Astrocyte (in vitro differentiated cells and primary cell): ENCODE data around the gene EFCAB6. TPM values are rescaled to one million over a fixed set of nuclear protein-coding genes. Genes with fewer than 3 reads are reported as not detected.

ENCODE experiments used
- DNase-seq: peaks from one replicate; pipeline ENCODE4 v3.0.0-alpha.2; 2010; ENCODE audit warnings: low read depth
- FAIRE-seq: peaks from 2 replicates; lab custom pipeline; 2011; peaks lifted over from hg19 to GRCh38; lab: Jason Lieb, UNC
- H2AFZ ChIP-seq: 2 replicates; pipeline ENCODE4 v1.6.0; 2012; ENCODE audit warnings: low read depth, low read length, inconsistent platforms
- H3K27ac ChIP-seq: 2 replicates; pipeline ENCODE4 v1.5.1; 2011; ENCODE audit warnings: low read depth, low read length, inconsistent platforms
- H3K27me3 ChIP-seq: 2 replicates; pipeline ENCODE4 v1.6.0; 2011; ENCODE audit warnings: low read length, inconsistent platforms; ENCODE audit not compliant: insufficient read depth
- H3K36me3 ChIP-seq: 2 replicates; pipeline ENCODE4 v1.5.1; 2011; ENCODE audit warnings: low read length, inconsistent platforms; ENCODE audit not compliant: insufficient read depth
- H3K4me1 ChIP-seq: 2 replicates; pipeline ENCODE4 v1.5.1; 2011; ENCODE audit warnings: low read length, inconsistent platforms; ENCODE audit not compliant: insufficient read depth
- H3K4me2 ChIP-seq: 2 replicates; pipeline ENCODE4 v1.6.0; 2012; ENCODE audit warnings: low read length, inconsistent platforms
- H3K4me3 ChIP-seq: 2 replicates; pipeline ENCODE4 v1.5.1; 2011; ENCODE audit warnings: low read depth, mild to moderate bottlenecking, low read length, inconsistent platforms; ENCODE audit not compliant: insufficient read depth
- H3K79me2 ChIP-seq: 2 replicates; pipeline ENCODE4 v1.6.0; 2012; ENCODE audit warnings: mild to moderate bottlenecking, low read length, inconsistent platforms; ENCODE audit not compliant: insufficient read depth
- H3K9ac ChIP-seq: 2 replicates; pipeline ENCODE4 v1.6.0; 2012; ENCODE audit warnings: mild to moderate bottlenecking, low read length, inconsistent platforms
- H3K9me3 ChIP-seq: 2 replicates; pipeline ENCODE4 v1.5.1; 2012; ENCODE audit warnings: low read depth, mild to moderate bottlenecking, low read length, inconsistent platforms; ENCODE audit not compliant: insufficient read depth
- H4K20me1 ChIP-seq: 2 replicates; pipeline ENCODE4 v1.6.0; 2012; ENCODE audit warnings: low read length, inconsistent platforms; ENCODE audit not compliant: insufficient read depth
- H3K27ac Mint-ChIP-seq: one replicate; pipeline ENCODE4 v1.8.0; 2021; ENCODE audit warnings: mild to moderate bottlenecking, mixed read lengths; ENCODE audit not compliant: unreplicated experiment
- H3K27me3 Mint-ChIP-seq: one replicate; pipeline ENCODE4 v1.8.0; 2021; ENCODE audit warnings: low read depth, mixed read lengths; ENCODE audit not compliant: unreplicated experiment
- H3K36me3 Mint-ChIP-seq: one replicate; pipeline ENCODE4 v1.8.0; 2021; ENCODE audit warnings: low read depth, mixed read lengths; ENCODE audit not compliant: unreplicated experiment
- H3K4me1 Mint-ChIP-seq: one replicate; pipeline ENCODE4 v1.8.0; 2021; ENCODE audit warnings: low read depth, mixed read lengths; ENCODE audit not compliant: unreplicated experiment
- H3K4me3 Mint-ChIP-seq: one replicate; pipeline ENCODE4 v1.8.0; 2021; ENCODE audit warnings: mild to moderate bottlenecking, moderate library complexity, mixed read lengths; ENCODE audit not compliant: unreplicated experiment
- H3K9me3 Mint-ChIP-seq: one replicate; pipeline ENCODE4 v1.8.0; 2021; ENCODE audit warnings: mild to moderate bottlenecking, mixed read lengths; ENCODE audit not compliant: unreplicated experiment
- CTCF ChIP-seq: IDR thresholded peaks from 2 replicates; pipeline ENCODE4 v1.5.1; 2011; ENCODE audit warnings: low read depth, mild to moderate bottlenecking, inconsistent platforms, low read length, moderate library complexity; ENCODE audit not compliant: insufficient read depth
- EZH2 ChIP-seq: IDR thresholded peaks from 2 replicates; pipeline ENCODE4 v1.6.1; 2012; ENCODE audit warnings: mild to moderate bottlenecking, low read length, inconsistent platforms; ENCODE audit not compliant: insufficient read depth
- total RNA-seq: library from RNA; stranded (reverse); gene quantifications from 2 replicates; pipeline ENCODE4 v1.2.1, GENCODE V29; 2021

The EFCAB6 gene
- total RNA-seq, 1 donor from 2014 or later = 1.2 TPM

GRCh38 chr22:43795320-43795719, 16.8 kb downstream of the EFCAB6 start:
- no peaks in the 10 kb centered on the region for H3K9me3 ChIP-seq
- no peak overlapping the region for H3K4me3 ChIP-seq
- H3K4me3 Mint-ChIP-seq = no peak overlapping the region
- TF ChIP-seq CTCF (no peak), EZH2 (no peak)
- no peak overlapping the region for H3K27ac Mint-ChIP-seq
- H2AFZ ChIP-seq = no peak overlapping the region
- H3K36me3 Mint-ChIP-seq = no peaks in the 10 kb centered on the region
- H3K4me1 ChIP-seq = no peaks in the 10 kb centered on the region
- peaks cover 9% of the 10 kb centered on the region for H3K27me3 Mint-ChIP-seq
- H3K9ac ChIP-seq = no peak overlapping the region
- no peaks in the 10 kb centered on the region for H3K79me2 ChIP-seq
- H3K27ac ChIP-seq = no peak overlapping the region
- no peaks in the 10 kb centered on the region for H4K20me1 ChIP-seq
- no peaks in the 10 kb centered on the region for H3K27me3 ChIP-seq
- H3K9me3 Mint-ChIP-seq = no peaks in the 10 kb centered on the region
- no peaks in the 10 kb centered on the region for H3K4me1 Mint-ChIP-seq
- no peaks in the 10 kb centered on the region for H3K36me3 ChIP-seq
- H3K4me2 ChIP-seq = no peak overlapping the region
- DNase-seq (no peak), FAIRE-seq (no peak)

- Histone ChIP-seq H3K36me3 (no peaks in the 10 kb centered on the region), H3K9ac (no peak overlapping the region), H2AFZ (no peak overlapping the region), H3K79me2 (no peaks in the 10 kb centered on the region), H4K20me1 (no peaks in the 10 kb centered on the region), H3K4me2 (no peak overlapping the region), H3K4me3 (no peak overlapping the region), H3K4me1 (peaks cover 9% of the 10 kb centered on the region), H3K9me3 (no peaks in the 10 kb centered on the region), H3K27me3 (no peaks in the 10 kb centered on the region), H3K27ac (no peak overlapping the region)
- Mint-ChIP-seq H3K27me3 (peaks cover 9% of the 10 kb centered on the region), H3K4me1 (peaks cover 2% of the 10 kb centered on the region), H3K27ac (no peak overlapping the region), H3K9me3 (no peaks in the 10 kb centered on the region), H3K4me3 (no peak overlapping the region), H3K36me3 (no peaks in the 10 kb centered on the region)
- DNase-seq (no peak), FAIRE-seq (no peak)
- TF ChIP-seq CTCF (no peak), EZH2 (no peak)
These were observed 19.2 kb downstream of the EFCAB6 start for GRCh38 chr22:43792905-43793304.

- peak; percentile 98 for DNase-seq
- Histone ChIP-seq H3K36me3 (no peaks in the 10 kb centered on the region), H2AFZ (no peak overlapping the region), H3K4me1 (peaks cover 9% of the 10 kb centered on the region), H3K27me3 (no peaks in the 10 kb centered on the region), H3K27ac (peak overlapping the region; percentile 44), H3K4me3 (no peak overlapping the region), H3K4me2 (peak overlapping the region; percentile 5), H3K9ac (no peak overlapping the region), H3K79me2 (no peaks in the 10 kb centered on the region), H3K9me3 (no peaks in the 10 kb centered on the region), H4K20me1 (no peaks in the 10 kb centered on the region)
- no peak for TF ChIP-seq CTCF
- no peak for TF ChIP-seq EZH2
- FAIRE-seq = no peak
- Mint-ChIP-seq H3K27ac (no peak overlapping the region), H3K4me1 (peaks cover 2% of the 10 kb centered on the region), H3K27me3 (peaks cover 9% of the 10 kb centered on the region), H3K9me3 (no peaks in the 10 kb centered on the region), H3K36me3 (no peaks in the 10 kb centered on the region), H3K4me3 (no peak overlapping the region)
These were observed 22.7 kb downstream of the EFCAB6 start for GRCh38 chr22:43789452-43789851.
